Measurements from ENCODE around the gene DLGAP1. TPM values are rescaled to one million over a fixed set of nuclear protein-coding genes. Genes with fewer than 3 reads are reported as not detected.

DLGAP1 gene
- total RNA-seq, 4 donors from 2014 or later, result 1.2 to 1.4 (median 1.4) TPM

DNA sequence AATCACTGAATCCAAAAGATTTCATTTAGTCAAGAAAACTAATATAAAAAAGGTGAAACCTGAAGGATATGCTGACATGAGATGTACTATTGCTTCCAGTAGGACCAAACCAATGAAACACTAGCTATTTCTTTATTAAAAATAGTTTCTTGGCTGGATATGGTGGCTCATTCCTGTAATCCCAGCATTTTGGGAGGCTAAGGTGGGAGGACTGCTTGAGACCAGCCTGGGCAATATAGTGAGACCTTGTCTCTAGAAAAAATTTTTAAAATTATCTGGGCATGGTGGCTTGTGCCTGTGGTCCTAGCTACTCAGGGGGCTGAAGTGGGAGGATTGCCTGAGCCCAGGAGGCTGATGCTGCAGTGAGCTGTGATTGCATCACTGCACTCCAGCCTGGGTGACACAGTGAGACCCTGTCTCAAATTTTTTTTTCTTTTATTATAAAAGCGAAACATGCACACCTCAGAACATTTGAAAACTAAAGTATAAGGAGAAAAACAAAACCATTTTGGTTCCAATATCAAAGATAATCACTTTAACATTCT lies 738.9 kb downstream of the DLGAP1 start:
- intact Hi-C loops (cut with DNase I), result no loop called here
- TF ChIP-seq POLR2AphosphoS5 (IDR thresholded peaks at IDR 0.05), result no peak
- no peak for TF ChIP-seq POLR2A (IDR thresholded peaks at IDR 0.05; ENCODE audit: low read depth)
- TF ChIP-seq, protein P1, sequence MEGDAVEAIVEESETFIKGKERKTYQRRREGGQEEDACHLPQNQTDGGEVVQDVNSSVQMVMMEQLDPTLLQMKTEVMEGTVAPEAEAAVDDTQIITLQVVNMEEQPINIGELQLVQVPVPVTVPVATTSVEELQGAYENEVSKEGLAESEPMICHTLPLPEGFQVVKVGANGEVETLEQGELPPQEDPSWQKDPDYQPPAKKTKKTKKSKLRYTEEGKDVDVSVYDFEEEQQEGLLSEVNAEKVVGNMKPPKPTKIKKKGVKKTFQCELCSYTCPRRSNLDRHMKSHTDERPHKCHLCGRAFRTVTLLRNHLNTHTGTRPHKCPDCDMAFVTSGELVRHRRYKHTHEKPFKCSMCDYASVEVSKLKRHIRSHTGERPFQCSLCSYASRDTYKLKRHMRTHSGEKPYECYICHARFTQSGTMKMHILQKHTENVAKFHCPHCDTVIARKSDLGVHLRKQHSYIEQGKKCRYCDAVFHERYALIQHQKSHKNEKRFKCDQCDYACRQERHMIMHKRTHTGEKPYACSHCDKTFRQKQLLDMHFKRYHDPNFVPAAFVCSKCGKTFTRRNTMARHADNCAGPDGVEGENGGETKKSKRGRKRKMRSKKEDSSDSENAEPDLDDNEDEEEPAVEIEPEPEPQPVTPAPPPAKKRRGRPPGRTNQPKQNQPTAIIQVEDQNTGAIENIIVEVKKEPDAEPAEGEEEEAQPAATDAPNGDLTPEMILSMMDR (IDR thresholded peaks at IDR 0.05), result no peak
- no peak for TF ChIP-seq EP300 (IDR thresholded peaks at IDR 0.05)
- Histone ChIP-seq H3K36me3 (no peaks in the 10 kb centered on the region), H3K27me3 (no peaks in the 10 kb centered on the region), H3K4me1 (no peaks in the 10 kb centered on the region), H3K4me3 (no peak overlapping the region), H3K9me3 (no peaks in the 10 kb centered on the region), H3K27ac (replicated peaks in 1 of 4) (no peak overlapping the region)
- no peak for DNase-seq (ENCODE audit: extremely low spot score)
- WGBS, result 92% methylated on average over 1 of the region's 1 CpG

DNA sequence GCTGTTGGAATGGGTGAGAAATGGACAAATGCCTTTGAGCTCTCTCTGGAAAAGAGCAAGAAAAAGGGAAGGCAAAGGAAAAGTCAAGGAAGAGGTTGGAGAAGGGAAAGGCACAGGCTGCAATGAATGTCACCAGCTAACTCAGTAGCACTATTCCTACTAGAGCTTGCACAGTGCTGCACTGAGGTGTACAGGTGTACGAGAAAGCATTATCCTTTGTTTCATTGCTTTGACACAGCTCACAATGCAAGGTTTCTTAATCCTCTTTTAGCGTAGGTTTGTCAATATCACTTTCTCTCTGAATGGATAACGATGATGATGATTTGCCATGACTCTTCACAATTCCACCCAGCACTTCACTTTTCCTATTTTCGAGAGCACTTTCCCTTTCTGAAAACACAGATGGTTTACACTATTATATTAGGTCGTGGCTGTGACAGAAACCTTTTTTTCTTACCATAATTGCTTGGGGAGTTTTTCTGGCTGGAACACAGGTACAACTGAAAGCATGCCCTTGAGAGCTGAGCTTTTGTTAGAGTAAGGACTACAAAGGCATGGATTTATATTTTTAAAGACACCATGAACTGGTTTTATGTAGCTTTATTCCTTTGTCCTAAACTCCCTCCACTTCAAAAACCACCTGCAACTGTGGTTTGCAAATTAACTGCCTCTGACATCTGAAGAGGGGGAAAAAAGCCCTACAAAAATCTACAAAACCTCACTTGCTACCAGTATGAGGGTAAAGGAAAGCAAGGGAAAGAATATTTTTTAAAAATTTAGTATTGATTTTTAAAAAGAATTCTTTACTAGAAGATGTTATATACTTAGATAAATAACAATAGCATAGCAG lies 739.7 kb downstream of the DLGAP1 start:
- DNase-seq (ENCODE audit: extremely low spot score), result no peak
- H3K4me1 ChIP-seq, result peaks cover 0 to 6% (median 0%) of the 10 kb centered on the region in 4 donors
- no peaks in the 10 kb centered on the region for H3K36me3 ChIP-seq
- H3K9me3 ChIP-seq, result no peaks in the 10 kb centered on the region
- H3K27me3 ChIP-seq, result no peaks in the 10 kb centered on the region
- no peak overlapping the region for H3K4me3 ChIP-seq
- H3K27ac ChIP-seq (replicated peaks in 1 of 4), result no peak overlapping the region
- intact Hi-C loops (cut with DNase I), result no loop called here
- TF ChIP-seq EP300 (IDR thresholded peaks at IDR 0.05) (no peak), POLR2AphosphoS5 (IDR thresholded peaks at IDR 0.05) (no peak), POLR2A (IDR thresholded peaks at IDR 0.05; ENCODE audit: low read depth) (no peak)
- TF ChIP-seq, protein P1 (IDR thresholded peaks at IDR 0.05), result no peak
- 62% methylated on average over 5 of the region's 5 CpGs for WGBS

DNA sequence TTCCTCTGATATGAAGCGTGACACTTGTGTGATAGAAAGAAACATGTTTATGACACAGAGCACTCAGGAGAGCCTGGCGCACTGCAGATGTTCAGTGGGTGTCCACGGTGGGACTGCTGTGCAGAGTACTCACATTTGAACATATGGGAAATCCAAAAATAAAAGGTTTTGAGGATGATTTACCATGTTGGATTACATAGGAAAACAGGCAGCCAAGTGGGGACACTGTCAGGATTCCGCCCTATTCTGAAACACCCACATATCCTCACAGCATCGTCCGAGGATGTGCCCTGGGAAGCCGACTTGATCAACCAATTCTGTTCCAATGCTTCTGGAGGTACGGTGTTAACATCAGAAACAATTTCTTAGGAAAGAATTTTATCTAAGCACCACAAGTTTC lies 741.4 kb downstream of the DLGAP1 start:
- intact Hi-C loops (cut with DNase I), result no loop called here

DNA sequence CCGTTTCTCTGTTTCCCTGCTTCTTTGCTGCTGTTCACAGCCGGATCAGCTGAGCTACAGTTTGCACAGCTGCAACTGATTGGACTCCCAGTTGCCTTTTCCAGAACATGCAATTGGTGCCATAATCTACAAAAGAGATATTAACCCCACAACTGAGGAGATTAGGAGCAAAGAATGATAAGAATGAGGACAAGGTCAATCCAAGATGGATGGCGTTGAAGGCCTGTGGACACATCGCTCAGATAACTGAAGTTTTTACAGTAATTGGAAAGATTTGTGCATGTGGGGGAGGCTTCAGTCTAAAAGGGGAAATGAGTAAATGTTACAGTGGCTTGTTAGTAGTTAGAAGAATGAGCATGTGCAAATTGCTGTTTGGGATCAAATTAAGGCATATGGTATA lies 741.9 kb downstream of the DLGAP1 start:
- Histone ChIP-seq H3K27ac (replicated peaks in 1 of 4) (no peak overlapping the region), H3K27me3 (no peaks in the 10 kb centered on the region), H3K4me3 (no peak overlapping the region), H3K4me1 (peaks cover 0 to 8% (median 0%) of the 10 kb centered on the region in 4 donors), H3K9me3 (no peaks in the 10 kb centered on the region), H3K36me3 (no peaks in the 10 kb centered on the region)
- TF ChIP-seq EP300 (IDR thresholded peaks at IDR 0.05) (no peak), POLR2A (IDR thresholded peaks at IDR 0.05; ENCODE audit: low read depth) (no peak), POLR2AphosphoS5 (IDR thresholded peaks at IDR 0.05) (no peak)
- TF ChIP-seq, protein P1 (IDR thresholded peaks at IDR 0.05), result no peak
- DNase-seq (ENCODE audit: extremely low spot score), result no peak
- intact Hi-C loops (cut with DNase I), result no loop called here
- 73% methylated on average over 4 of the region's 4 CpGs for WGBS

More for the DNA sequence above, 741.4 kb downstream of the DLGAP1 start:
- H3K36me3 ChIP-seq, result no peaks in the 10 kb centered on the region
- WGBS, result 93% methylated on average over 8 of the region's 8 CpGs
- DNase-seq (ENCODE audit: extremely low spot score), result no peak
- TF ChIP-seq, protein P1 (IDR thresholded peaks at IDR 0.05), result no peak
- no peak for TF ChIP-seq EP300 (IDR thresholded peaks at IDR 0.05)
- no peak for TF ChIP-seq POLR2A (IDR thresholded peaks at IDR 0.05; ENCODE audit: low read depth)
- TF ChIP-seq POLR2AphosphoS5 (IDR thresholded peaks at IDR 0.05), result no peak
- no peaks in the 10 kb centered on the region for H3K27me3 ChIP-seq
- no peaks in the 10 kb centered on the region for H3K9me3 ChIP-seq
- H3K4me3 ChIP-seq, result no peak overlapping the region
- H3K27ac ChIP-seq (replicated peaks in 1 of 4), result no peak overlapping the region
- peaks cover 0 to 8% (median 0%) of the 10 kb centered on the region in 4 donors for H3K4me1 ChIP-seq
